Fibroblast of lung (primary cell): ENCODE data around the gene ALDH3A1. TPM values are rescaled to one million over a fixed set of nuclear protein-coding genes. Genes with fewer than 3 reads are reported as not detected.

Experiments
- DNase-seq, 2 donors: peaks; one replicate each; pipeline versions ENCODE4 v3.0.0 to v3.0.0-alpha.2; 2010; ENCODE audit warnings: low read depth in 2 of 2
- H2AFZ ChIP-seq: 2 replicates; pipeline ENCODE4 v1.5.1; 2012; ENCODE audit warnings: low read length, control low read depth, inconsistent platforms
- H3K27ac ChIP-seq: 2 replicates; pipeline ENCODE4 v1.5.1; 2011; ENCODE audit warnings: low read length, control low read depth; ENCODE audit not compliant: insufficient read depth
- H3K27me3 ChIP-seq: 2 replicates; pipeline ENCODE4 v1.5.1; 2011; ENCODE audit warnings: mild to moderate bottlenecking, low read length; ENCODE audit not compliant: control insufficient read depth, insufficient read depth
- H3K36me3 ChIP-seq: 2 replicates; pipeline ENCODE4 v1.5.1; 2011; ENCODE audit warnings: low read length; ENCODE audit not compliant: control insufficient read depth, insufficient read depth
- H3K4me1 ChIP-seq: 2 replicates; pipeline ENCODE4 v1.5.1; 2011; ENCODE audit warnings: low read length; ENCODE audit not compliant: control insufficient read depth, insufficient read depth; ENCODE audit errors: extremely low read depth
- H3K4me2 ChIP-seq: 2 replicates; pipeline ENCODE4 v1.5.1; 2011; ENCODE audit warnings: low read length, control low read depth; ENCODE audit not compliant: insufficient read depth; ENCODE audit errors: extremely low read depth
- H3K4me3 ChIP-seq, 4 experiments: fragments of 200-600 bp in 1 of 4; sonication (generic) in 1 of 4; replicated peaks in 1 of 4; 2 replicates each; pipeline ENCODE4 v1.5.1; 2011 to 2016; ENCODE audit warnings: low read length in 4 of 4, low read depth in 3 of 4, mild to moderate bottlenecking in 3 of 4, control low read depth in 2 of 4, inconsistent platforms in 1 of 4, mixed read lengths in 1 of 4; ENCODE audit not compliant: insufficient read depth in 1 of 4; ENCODE audit errors: control extremely low read depth in 1 of 4
- H3K79me2 ChIP-seq: 2 replicates; pipeline ENCODE4 v1.5.1; 2012; ENCODE audit warnings: mild to moderate bottlenecking, low read length, inconsistent platforms; ENCODE audit not compliant: control insufficient read depth, insufficient read depth
- H3K9ac ChIP-seq: 2 replicates; pipeline ENCODE4 v1.5.1; 2011; ENCODE audit warnings: mild to moderate bottlenecking, low read length, control low read depth; ENCODE audit not compliant: insufficient read depth
- H3K9me3 ChIP-seq: 2 replicates; pipeline ENCODE4 v1.5.1; 2012; ENCODE audit warnings: low read depth, low read length; ENCODE audit not compliant: control insufficient read depth, insufficient read depth
- H4K20me1 ChIP-seq: 2 replicates; pipeline ENCODE4 v1.5.1; 2011; ENCODE audit warnings: low read length; ENCODE audit not compliant: control insufficient read depth, insufficient read depth; ENCODE audit errors: extremely low read depth
- CTCF ChIP-seq, 2 donors: IDR thresholded peaks in 1 of 2; conservative IDR thresholded peaks in 1 of 2; 1 replicate in 1 of 2; 2 replicates in 1 of 2; pipeline ENCODE4 v1.5.1; 2011 to 2012; ENCODE audit warnings: low read length in 2 of 2, control low read depth in 1 of 2, inconsistent platforms in 1 of 2, low read depth in 1 of 2, mild to moderate bottlenecking in 1 of 2
- EZH2 ChIP-seq: IDR thresholded peaks from 2 replicates; pipeline ENCODE4 v1.5.1; 2012; ENCODE audit warnings: low read length, control low read depth, mild to moderate bottlenecking; ENCODE audit errors: missing control alignments
- polyA plus RNA-seq, 2 donors: library from polyadenylated mRNA; depleted of rRNA in 1 of 2; stranded (reverse) in 1 of 2; unstranded in 1 of 2; fragments of >200 nt; gene quantifications; 2 replicates each; pipeline ENCODE4 v1.2.1, GENCODE V29; 2011 to 2012; ENCODE audit warnings: missing spikeins in 1 of 2
- total RNA-seq: library from RNA; depleted of rRNA; stranded (reverse); fragments of >200 nt; gene quantifications from 2 replicates; pipeline ENCODE4 v1.2.1, GENCODE V29; 2014

Gene ALDH3A1
- total and polyA plus RNA-seq, 2 donors (not counting 1 experiment from before 2014, with no cell fraction given) = 0.17 to 1.0 TPM

DNA sequence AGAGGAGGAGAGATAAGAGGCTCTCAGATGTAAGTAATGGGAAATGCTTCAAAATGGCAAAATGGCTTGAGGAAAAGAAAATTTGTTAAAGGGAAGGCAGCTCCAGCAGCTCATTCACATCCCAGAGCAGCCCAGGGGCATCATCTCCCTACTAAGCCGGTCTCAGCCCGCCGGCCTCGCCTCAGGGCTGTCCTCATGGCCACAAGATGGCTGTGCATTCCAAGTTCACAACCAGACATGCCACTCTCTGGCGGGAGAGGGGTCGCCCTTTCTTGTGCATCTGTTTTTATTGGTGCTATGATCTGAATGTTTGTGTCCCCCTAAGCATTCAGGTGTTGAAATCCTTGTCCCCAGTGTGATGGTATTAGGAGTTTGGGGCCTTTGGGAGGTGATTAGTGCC is 18.2 kb downstream of the ALDH3A1 start:
- Histone ChIP-seq H3K9me3 (no peaks in the 10 kb centered on the region), H3K79me2 (no peaks in the 10 kb centered on the region), H3K27ac (no peak overlapping the region), H4K20me1 (no peaks in the 10 kb centered on the region), H3K4me3 (no peak overlapping the region), H3K9ac (no peak overlapping the region), H3K27me3 (no peaks in the 10 kb centered on the region), H3K4me1 (peaks cover 9% of the 10 kb centered on the region), H3K4me2 (no peak overlapping the region), H3K36me3 (no peaks in the 10 kb centered on the region), H2AFZ (no peak overlapping the region)
- TF ChIP-seq EZH2 = no peak
- TF ChIP-seq CTCF (conservative IDR thresholded peaks at IDR 0.05 in 1 of 2, IDR thresholded peaks at IDR 0.05 in 1 of 2; ENCODE audit: low read depth in 1 of 2, low read length in 2 of 2) = no peak
- DNase-seq = no peak

GRCh38 chr17:19728084-19728495 is 20.0 kb downstream of the ALDH3A1 start:
- Histone ChIP-seq H3K4me1 (peaks cover 9% of the 10 kb centered on the region), H3K79me2 (no peaks in the 10 kb centered on the region), H4K20me1 (no peaks in the 10 kb centered on the region), H3K4me3 (no peak overlapping the region), H3K9ac (no peak overlapping the region), H3K9me3 (no peaks in the 10 kb centered on the region), H3K4me2 (no peak overlapping the region), H2AFZ (no peak overlapping the region), H3K27ac (peak overlapping the region; percentile 17), H3K27me3 (no peaks in the 10 kb centered on the region), H3K36me3 (no peaks in the 10 kb centered on the region)
- no peak for TF ChIP-seq CTCF (conservative IDR thresholded peaks at IDR 0.05 in 1 of 2, IDR thresholded peaks at IDR 0.05 in 1 of 2; ENCODE audit: low read depth in 1 of 2, low read length in 2 of 2)
- no peak for TF ChIP-seq EZH2
- DNase-seq = peak; percentile 50 to 72

GRCh38 chr17:19727501-19728078 is 20.5 kb downstream of the ALDH3A1 start:
- no peak overlapping the region for H3K4me3 ChIP-seq
- no peak overlapping the region for H3K4me2 ChIP-seq
- H3K27ac ChIP-seq = peak overlapping the region; percentile 17
- H4K20me1 ChIP-seq = no peaks in the 10 kb centered on the region
- H3K9me3 ChIP-seq = no peaks in the 10 kb centered on the region
- no peaks in the 10 kb centered on the region for H3K36me3 ChIP-seq
- DNase-seq = peak; percentile 40 to 87
- peaks cover 9% of the 10 kb centered on the region for H3K4me1 ChIP-seq
- H3K27me3 ChIP-seq = no peaks in the 10 kb centered on the region
- TF ChIP-seq CTCF (conservative IDR thresholded peaks at IDR 0.05 in 1 of 2, IDR thresholded peaks at IDR 0.05 in 1 of 2; ENCODE audit: low read depth in 1 of 2, low read length in 2 of 2) (no peak), EZH2 (no peak)
- no peaks in the 10 kb centered on the region for H3K79me2 ChIP-seq
- no peak overlapping the region for H2AFZ ChIP-seq
- H3K9ac ChIP-seq = no peak overlapping the region
